Posterior vena cava (tissue), 2 donors: ENCODE measurements around the gene PPP3CA. TPM values are rescaled to one million over a fixed set of nuclear protein-coding genes. Genes with fewer than 3 reads are reported as not detected.
"Not testable (repeated sequence)": the region's sequence is repeated elsewhere in the genome, so short reads cannot be mapped to it uniquely, and the experiment has no call there.

Source experiments
- DNase-seq: peaks from one replicate; pipeline ENCODE4 v3.0.0-alpha.2; 2020; ENCODE audit warnings: low spot score
- intact Hi-C, 2 donors: fragments of 100-400 bp; cut with DNase I; formaldehyde crosslinking; loops; one replicate each; pipeline versions ENCODE4 v1.14.1 to v1.14.2; 2022 to 2023
- total RNA-seq, 2 donors: library from RNA; stranded (reverse); fragmentation: NEBNext Ultra II Directional; extraction: Animal tissue kit (Norgen Biotek cat#: 25700); gene quantifications; one replicate each; pipeline ENCODE4 v1.2.1, GENCODE V29; 2021
- donor health status: DM: yes; HTN: yes; CAD: no.
- donor health status: DM: yes; HTN: yes; CAD: no.

The PPP3CA gene
- total RNA-seq, 2 donors from 2014 or later, result 45.2 to 58.2 TPM

DNA sequence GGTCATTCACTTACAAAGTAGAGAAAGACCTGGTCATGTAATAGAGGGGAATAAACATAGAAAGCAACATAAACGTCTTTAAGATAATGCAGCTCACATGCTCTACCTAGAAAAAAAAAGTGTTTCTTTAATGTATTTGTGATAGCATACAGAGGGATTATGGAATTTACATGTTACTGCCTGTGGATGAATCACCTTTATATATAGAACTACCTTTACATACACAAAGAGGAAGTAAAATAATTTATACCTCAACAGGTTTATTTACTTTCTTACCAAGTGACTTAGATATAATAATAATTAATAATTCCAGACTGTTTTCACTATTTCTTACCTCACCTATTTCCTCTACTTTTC, 81.5 kb downstream of the PPP3CA start:
- no peak for DNase-seq
- intact Hi-C loops, result no loop called here

DNA sequence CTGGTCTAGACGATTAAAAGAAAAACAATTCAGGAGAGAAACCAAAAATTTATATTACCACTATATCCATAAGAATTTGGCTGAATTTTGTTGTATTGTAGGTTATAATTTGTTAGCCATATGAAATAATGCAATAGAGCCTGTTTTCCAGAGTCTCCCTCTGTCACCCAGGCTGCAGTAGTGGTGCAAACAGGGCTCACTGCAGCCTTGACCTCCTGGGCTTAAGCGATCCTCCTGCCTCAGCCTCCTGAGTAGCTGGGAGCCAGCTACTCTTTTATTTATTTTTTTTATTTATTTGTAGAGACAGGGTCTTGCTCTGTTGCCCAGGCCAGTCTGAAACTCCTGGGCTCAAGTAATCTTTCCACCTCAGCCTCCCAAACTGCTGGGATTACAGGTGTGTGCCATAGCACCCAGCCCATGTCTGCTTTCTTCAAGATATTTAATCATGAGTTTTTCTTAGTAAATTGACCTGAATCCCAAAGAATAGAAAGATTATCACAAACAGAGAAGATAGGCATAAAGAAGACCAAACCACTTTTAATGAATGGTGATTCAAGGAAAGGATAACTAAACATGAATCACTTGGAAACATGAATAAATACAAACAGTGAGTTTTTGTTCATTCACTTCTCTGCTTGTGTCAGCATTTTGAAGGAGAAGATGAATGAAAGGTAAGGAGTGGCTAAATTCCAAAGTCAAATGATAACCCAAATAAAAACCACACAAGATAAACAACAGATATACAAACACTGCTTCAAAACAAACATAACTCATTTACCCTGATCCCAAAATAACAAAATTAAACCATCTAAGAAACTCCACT, 82.1 kb downstream of the PPP3CA start:
- intact Hi-C loops, result no loop called here
- no peak for DNase-seq

- intact Hi-C loops, result no loop called here
- DNase-seq, result no peak
Measured at GRCh38 chr4:101264512-101264911, 82.8 kb downstream of the PPP3CA start.

- DNase-seq, result no peak
Measured at GRCh38 chr4:101262683-101263082, 84.6 kb downstream of the PPP3CA start.

DNA sequence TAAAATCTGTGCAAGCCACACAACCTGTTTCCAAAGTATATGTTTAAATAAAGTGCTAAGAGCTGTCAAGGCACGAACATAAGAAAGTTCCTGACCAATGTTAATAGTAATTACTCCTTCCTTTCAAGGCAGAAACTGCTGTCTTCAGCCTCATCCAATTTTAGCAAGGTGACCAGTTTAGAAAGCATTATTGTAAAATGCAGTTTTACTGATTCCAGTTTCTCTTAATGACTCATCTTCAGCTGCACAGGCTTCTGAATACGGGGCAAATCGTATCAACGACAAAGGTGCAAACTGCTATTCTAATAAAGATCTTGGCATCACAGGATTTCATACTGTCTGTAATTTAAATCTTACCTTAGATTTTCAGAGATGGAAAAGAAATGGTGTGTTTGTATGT, 87.5 kb downstream of the PPP3CA start:
- intact Hi-C loops, result no loop called here
- no peak for DNase-seq

More at GRCh38 chr4:101262683-101263082, 84.6 kb downstream of the PPP3CA start:
- intact Hi-C loops, result no loop called here

DNA sequence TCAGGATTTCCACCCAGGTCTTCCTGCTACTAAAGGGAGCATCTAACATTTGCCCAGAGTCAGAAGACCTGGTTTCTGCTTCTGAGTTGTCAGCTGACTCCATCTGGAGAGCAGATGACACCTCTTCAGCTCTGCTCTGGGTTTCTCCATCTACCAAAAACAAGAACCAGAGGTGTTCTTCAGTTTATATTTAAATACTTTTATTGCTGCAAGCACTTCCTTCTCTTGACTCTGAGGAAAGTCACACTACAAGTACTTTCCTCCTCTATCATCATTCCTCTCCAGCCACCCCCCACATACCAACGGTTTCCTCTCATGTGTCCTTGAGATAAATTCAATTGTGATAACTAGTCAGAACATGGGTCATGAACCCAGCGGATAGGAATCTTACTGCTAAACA, 88.4 kb downstream of the PPP3CA start:
- DNase-seq, result no peak
- intact Hi-C loops, result no loop called here

DNA sequence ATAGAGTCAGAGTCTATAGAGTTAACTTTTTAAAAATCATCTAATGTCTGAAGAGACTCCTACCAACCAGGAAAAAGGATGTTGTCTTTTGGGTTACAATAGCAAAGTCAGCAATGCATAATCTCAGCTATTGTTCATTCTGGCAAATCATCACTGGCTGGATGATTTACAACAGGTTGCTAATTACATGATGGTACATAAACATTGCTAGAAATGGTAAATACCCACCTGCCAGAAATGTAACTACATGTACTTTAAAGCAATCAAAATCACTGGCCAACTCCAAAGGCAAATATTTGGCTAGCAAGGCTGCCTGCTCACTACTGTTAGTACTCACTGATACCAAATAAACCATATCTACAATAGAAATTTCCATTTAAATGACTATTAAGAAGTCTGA, 91.1 kb downstream of the PPP3CA start:
- no peak for DNase-seq
- intact Hi-C loops, result no loop called here

DNA sequence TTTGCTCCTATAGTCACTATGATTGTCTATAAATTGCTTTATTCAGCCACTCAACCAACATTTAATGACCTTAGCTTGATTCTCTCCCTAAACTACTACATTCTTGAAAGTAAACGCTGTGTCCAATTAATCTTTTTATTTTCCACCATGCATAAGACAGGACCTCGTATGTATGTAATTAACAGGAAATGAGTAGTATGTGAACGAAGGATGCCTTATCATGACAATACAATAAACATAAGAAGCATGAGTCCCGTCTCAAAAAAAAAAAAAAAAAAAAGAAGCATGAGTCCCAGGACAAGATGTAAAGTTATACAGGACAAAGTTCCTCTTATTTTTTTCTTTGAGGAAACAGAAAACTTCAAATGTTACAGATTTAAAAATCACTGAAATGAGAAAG, 92.5 kb downstream of the PPP3CA start:
- DNase-seq, result no peak

DNA sequence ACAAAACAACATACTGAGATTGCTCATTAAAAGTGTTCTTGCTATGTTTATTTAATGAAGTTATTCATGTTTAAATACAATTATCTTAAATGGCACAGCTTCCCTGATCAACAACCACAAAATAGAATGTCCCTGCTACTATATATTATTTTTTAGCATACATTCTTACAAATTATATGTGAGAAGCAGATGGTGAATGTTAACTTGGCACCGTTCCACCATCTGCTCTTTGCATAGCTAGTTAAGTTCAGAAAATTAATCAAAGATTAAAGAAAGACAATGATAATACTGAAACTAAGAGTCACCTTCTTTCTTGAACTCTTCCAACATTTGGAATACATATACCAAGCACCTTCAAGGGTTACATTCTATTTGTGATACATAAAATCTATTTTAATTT, 94.2 kb downstream of the PPP3CA start:
- DNase-seq, result no peak
- intact Hi-C loops, result no loop called here

More for the DNA sequence above, 92.5 kb downstream of the PPP3CA start:
- intact Hi-C loops, result no loop called here

DNA sequence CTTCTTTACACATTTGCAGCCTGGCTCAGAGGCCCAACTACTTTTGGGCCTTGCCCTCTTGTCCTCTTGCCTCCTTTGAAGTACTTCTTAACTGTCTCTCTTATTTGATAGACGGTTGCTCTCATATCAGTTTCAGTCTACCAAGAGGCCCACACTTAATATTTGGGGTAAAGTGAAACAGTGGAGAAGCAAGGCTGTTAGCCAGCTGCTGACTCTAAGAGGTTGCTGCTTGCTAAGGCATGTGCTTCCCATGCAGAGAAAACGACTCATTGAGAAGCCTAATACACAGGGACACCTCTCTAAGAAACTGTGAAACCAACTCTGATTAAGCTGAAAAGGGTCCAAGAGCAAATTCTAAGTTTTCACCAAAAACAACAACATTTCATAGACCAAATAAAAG, 94.6 kb downstream of the PPP3CA start:
- no peak for DNase-seq
- intact Hi-C loops, result no loop called here

GRCh38 chr4:101251261-101251660, 96.1 kb downstream of the PPP3CA start:
- DNase-seq, result no peak
- intact Hi-C loops, result no loop called here

DNA sequence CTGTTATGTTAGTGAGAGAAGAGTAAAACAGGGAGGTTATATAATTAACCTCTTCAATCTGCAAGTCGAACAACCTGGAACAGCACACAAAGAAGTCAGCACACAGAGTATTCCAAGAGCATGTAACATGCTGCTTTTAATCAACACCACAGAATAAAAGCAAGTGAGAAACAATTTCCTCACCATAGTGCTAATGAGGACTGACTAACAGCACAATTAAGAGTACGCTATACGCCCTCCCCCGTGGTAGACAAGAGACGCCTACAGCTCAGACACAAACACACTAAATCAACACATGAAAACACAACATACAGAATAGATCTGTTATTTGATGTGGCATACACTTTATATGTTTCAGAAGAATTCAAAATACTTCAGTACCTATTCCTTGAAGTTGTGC, 103.0 kb downstream of the PPP3CA start:
- DNase-seq, result no peak
- intact Hi-C loops, result no loop called here

DNA sequence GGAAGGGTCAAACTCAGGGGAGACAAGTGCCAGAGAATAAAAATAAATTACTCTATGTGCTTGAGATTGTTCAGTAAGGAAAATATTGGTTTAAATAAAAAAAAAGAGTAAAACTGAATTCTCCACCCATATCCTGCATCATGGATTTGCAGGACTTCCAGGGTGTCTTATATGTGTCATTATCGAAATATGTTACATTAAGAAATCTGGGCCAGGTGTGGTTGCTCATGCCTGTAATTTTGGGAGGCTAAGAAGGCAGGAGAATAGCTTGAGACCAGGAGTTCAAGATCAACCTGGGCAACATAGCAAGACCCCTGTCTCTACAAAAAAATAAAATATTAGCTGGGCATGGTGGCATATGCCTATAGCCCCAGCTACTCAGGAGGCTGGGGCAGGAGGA, 104.9 kb downstream of the PPP3CA start:
- intact Hi-C loops, result no loop called here
- DNase-seq, result no peak

GRCh38 chr4:101240099-101240498, 107.2 kb downstream of the PPP3CA start:
- intact Hi-C loops, result no loop called here

DNA sequence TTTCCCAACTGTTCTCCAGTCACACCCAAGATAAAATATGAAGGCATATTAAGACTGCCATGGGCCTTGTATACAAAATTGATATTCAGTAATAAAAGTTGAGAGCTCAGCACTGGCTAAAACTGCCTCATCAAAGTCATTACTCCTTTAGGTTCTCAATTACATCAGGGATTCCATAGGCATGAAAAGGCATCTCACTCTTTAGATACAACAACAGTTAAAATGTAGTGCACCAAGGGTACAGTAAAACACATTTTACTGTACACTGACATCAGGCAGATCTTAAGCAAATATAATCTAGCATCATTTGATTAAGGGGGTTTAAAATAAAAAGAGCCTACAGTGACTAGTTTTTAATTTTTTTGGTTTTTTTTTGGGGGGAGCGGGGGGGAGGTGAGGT, 107.7 kb downstream of the PPP3CA start:
- intact Hi-C loops, result no loop called here

More at GRCh38 chr4:101240099-101240498, 107.2 kb downstream of the PPP3CA start:
- no peak for DNase-seq

GRCh38 chr4:101238706-101239105, 108.6 kb downstream of the PPP3CA start:
- intact Hi-C loops, result no loop called here
- DNase-seq, result no peak

More for the DNA sequence above, 107.7 kb downstream of the PPP3CA start:
- no peak for DNase-seq

DNA sequence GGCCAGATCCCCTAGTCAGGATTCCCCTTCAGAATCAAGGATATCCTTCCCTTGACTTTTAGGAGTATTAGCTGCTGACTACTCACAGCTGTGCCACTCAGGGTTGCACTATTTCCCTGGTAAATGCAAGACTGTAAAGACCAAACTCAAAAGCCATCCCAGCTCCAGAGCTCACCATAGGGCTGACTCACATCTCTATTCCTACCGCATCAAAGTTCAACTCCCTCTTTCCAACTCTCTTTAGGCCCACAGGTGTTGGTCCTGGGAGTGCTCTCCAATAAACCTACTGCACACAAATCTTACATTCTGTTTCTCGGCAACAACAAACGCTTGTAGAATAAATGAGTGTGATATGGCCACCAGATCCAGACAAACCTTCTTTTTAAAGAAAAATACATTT, 109.6 kb downstream of the PPP3CA start:
- no peak for DNase-seq
- intact Hi-C loops, result no loop called here

DNA sequence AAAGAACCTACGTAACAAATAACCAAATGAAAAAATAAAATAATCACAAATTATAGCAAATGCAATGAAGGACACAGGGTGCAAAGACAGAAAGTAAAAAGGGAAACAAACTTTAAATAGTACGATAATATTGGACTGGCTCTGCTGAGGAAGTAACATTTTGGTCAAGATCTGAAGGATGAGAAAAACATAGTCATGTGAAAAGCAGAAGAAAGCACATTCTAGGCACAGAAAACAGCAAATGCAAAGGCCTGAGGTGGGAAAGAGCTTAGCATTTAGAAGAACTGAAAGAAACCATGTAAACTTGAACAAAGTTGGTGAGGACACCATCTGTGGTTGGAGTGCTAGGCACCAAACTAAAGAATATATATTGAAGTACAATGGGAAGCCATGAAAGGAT, 111.2 kb downstream of the PPP3CA start:
- intact Hi-C loops, result no loop called here
- DNase-seq, result no peak

DNA sequence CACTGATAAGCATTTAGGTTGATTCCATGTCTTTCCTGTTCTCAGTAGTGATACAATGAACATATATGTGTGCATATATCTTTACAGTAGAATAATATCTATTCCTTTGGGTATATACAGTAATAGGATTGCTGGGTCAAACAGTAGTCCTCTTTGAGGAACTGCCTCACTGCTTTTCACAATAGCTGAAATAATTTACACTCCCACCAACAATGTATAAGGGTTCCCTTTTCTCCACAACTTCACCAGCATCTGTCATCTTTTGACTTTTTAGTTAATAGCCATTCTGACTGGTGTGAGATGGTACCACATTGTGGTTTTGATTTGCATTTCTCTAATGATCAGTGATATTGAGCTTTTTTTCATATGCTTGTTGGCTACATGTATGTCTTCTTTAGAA, 113.2 kb downstream of the PPP3CA start:
- intact Hi-C loops, DNase-seq: not testable (repeated sequence)

- no peak for DNase-seq
- intact Hi-C loops, result no loop called here
Measured at GRCh38 chr4:101232074-101232776, 115.1 kb downstream of the PPP3CA start.
